Measurements from ENCODE around the gene FBXL14.

GRCh38 chr12:1532375-1533165, 61.8 kb downstream of the FBXL14 start:
- TF ChIP-seq POLR2A (IDR thresholded peaks at IDR 0.05; ENCODE audit: low read length) (no peak), GATA1 (IDR thresholded peaks at IDR 0.05; ENCODE audit: low read depth, low read length) (no peak)
